Urothelium cell line (cell line): ENCODE results near the gene GPSM1.

ENCODE experiments used
- DNase-seq: peaks from one replicate; pipeline ENCODE4 v3.0.0; 2011; ENCODE audit warnings: low spot score, mixed read lengths
- FAIRE-seq: peaks from 2 replicates; lab custom pipeline; 2011; peaks lifted over from hg19 to GRCh38; lab: Jason Lieb, UNC

The GPSM1 gene

GRCh38 chr9:136370687-136371532, 43.6 kb downstream of the GPSM1 start:
- DNase-seq (no peak), FAIRE-seq (no peak)

DNA sequence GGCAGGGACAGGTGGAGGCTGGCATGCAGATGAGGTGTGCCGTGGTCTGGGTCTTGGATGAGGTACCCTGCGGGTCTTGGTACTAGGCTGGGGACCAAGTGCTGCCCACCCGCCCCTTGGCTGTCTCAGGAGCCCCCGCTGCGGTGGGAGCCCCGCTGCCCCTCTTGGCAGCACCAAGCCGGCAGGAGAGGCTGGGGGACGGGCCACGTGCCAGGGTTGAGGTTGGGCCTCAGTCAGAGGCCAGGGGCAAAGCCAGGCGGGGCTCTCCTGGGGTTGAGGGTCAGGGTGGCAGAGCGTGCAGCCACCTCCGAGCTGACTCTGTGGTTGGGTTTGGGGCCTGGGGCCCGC, 44.2 kb downstream of the GPSM1 start:
- DNase-seq = no peak
- FAIRE-seq = no peak

GRCh38 chr9:136372006-136372405, 44.7 kb downstream of the GPSM1 start:
- FAIRE-seq (no peak), DNase-seq (no peak)

DNA sequence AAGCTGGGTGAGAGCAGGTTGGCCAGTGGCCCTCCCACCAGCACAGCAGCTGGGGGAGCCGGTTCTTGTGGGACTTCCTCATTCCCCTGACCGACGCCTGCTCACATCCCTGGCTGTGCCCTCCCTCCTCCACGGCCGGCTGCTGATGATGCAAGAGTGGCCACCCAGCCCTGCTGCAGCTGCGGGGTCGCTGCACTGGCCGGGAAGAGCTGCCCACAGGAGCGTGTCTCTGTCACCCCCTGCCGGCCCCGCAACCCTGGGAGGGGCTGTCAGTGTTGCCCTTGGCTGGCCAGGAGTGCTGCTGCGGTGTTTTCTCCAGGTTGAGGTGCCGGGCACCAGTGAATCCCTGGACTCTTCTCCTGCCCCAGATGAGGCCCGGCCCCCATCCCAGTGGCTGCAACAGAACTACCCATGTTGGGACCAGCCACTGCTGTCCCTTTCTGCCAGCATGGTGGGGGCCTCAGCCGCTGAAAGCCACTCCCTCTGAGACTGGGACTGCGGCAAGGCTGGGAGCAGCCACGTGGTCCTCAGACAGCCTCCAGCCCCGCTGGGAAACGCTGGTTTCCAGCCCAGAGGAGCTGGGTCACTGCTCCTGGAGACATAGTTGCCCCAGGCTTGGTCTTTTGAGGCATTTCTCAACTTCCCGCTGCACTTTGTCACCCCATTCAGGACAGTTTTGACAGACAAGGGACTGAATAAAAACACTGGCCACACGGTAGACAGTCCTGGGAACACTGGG, 45.4 kb downstream of the GPSM1 start:
- no peak for DNase-seq
- no peak for FAIRE-seq

GRCh38 chr9:136373300-136374182, 46.2 kb downstream of the GPSM1 start, which contains the start of gene CARD9:
TSS of gene CARD9 (minus strand) at chr9:136373669. CDS start at chr9:136372078, 1,591 bp downstream.
- FAIRE-seq (no peak), DNase-seq (no peak)

GRCh38 chr9:136374183-136374575, 46.8 kb downstream of the GPSM1 start:
- FAIRE-seq (no peak), DNase-seq (no peak)

- DNase-seq (no peak), FAIRE-seq (no peak)
Observed at GRCh38 chr9:136375096-136375495, 47.8 kb downstream of the GPSM1 start.

DNA sequence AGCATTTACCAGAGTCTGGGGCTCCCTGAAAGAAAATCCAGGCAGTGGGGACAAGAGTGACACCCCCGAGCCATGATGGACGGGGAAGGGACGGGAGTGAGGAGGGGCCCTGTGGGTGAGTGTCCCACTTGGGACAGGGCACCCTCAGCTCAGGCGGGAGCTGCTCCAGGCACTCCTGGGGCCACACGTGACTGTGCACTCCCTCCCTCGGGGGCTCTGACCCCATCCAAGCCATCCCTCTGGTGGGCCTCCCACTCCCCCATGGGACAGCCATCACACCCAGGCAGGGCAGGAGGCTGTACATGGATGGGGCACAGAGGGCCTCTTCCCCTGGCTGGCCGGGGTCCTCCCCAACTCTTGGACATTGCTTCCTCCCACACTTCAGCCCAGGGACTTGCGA, 49.1 kb downstream of the GPSM1 start:
- DNase-seq (no peak), FAIRE-seq (no peak)

DNA sequence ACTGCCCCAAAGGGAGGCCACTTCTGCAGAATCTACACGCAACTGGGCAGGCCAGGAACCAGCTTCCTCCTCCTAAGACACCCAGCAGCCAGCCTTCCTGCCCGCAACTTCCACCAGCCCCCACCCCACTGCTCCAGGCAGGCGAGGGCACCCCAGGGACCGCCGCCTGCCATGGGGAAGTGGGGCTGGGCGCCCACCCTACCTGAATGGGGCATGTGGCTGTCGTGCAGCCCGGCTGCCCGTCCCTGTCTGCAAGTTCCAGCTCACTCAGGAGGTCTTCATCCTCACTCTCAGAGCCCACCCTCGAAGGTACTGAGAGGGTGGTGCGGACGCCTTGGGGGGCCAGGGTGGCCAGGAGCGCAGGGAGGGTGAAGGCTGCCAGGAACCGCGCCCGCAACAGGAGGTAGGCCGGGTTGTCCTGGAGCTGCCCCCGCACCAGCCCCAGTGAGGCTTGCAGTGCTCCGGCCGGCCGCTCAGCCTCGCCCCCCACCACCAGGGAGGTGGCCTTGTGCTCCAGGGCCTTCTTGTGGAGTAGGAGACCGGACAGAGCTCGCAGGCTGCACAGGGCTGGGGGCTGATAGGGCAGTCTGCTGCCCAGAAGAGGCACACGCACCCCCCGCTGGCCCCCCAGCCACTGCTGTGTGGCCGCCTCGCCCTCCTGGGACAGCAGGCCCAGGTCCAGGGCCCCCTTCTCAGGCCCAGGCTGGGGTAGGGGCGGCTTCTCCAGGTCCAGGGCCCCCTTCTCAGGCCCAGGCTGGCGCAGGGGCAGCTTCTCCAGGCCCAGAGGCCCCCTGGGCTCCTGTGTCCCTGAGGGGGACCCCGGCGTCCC, 50.2 kb downstream of the GPSM1 start:
- DNase-seq (no peak), FAIRE-seq (no peak)

- no peak for FAIRE-seq
- no peak for DNase-seq
Observed at GRCh38 chr9:136378170-136379002, 51.0 kb downstream of the GPSM1 start.

- FAIRE-seq (no peak), DNase-seq (no peak)
Observed at GRCh38 chr9:136379003-136379287, 51.6 kb downstream of the GPSM1 start.

- no peak for FAIRE-seq
Observed at GRCh38 chr9:136379401-136379800, 52.1 kb downstream of the GPSM1 start.

DNA sequence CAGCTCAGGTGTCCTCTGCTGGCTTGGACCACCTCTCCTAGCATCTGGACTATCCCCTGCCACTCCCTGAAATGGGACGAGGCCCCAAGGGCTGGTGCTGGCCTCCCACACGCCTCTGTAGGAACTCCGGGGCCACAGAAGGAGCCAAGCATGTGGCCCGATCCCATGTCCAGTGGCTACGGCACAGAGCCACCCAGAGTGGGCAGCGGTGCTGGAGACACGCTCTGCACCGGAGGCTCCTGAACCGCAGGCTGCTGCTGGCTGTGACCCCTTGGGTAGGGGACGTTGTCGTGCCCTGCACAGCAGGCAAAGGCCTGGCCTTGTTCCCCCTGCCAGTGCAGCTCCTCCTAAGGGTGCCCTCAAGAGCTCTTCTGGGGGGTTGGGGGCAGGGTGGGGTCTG, 52.6 kb downstream of the GPSM1 start:
- FAIRE-seq = no peak
- DNase-seq = no peak

More at GRCh38 chr9:136379401-136379800, 52.1 kb downstream of the GPSM1 start:
- no peak for DNase-seq

DNA sequence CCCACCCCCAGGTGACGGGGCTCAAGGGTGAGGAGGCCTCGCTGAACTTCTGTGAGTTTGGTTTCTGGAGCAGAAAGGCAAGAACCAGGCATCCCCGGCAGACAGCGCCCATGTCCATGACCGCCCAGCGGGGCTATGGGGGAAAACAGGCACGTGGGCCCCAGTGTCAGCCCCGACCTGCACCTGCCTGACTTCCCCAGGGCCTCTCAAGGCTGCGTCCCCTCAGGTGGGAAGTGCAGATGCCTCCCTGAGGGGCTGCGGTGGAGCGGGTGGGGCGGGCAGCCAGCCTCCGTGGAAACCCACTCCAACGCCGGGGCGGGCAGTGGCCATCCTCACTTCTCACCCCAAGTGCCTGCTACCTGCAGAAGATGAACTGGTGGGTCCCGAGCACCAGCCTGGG, 53.0 kb downstream of the GPSM1 start:
- DNase-seq (no peak), FAIRE-seq (no peak)

DNA sequence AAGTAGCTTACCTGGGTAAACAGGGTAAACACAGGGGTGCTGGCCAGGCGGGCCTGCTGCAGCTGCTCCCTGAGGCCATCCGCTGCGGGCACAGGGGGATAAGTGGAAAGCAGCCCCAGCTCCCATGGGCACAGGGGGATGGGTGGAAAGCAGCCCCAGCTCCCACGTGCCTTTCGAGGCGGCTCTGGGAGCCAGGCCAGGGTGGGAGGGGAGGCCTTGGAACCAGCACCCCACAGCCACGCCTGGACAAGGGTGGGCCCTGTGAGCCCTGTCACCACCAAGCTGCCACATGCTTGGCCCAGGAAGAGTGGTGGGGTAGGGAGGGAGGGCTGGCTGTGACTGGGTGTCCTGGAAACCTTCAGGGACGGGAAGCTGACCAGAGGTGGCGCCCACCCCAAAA, 54.0 kb downstream of the GPSM1 start:
- FAIRE-seq = no peak

DNA sequence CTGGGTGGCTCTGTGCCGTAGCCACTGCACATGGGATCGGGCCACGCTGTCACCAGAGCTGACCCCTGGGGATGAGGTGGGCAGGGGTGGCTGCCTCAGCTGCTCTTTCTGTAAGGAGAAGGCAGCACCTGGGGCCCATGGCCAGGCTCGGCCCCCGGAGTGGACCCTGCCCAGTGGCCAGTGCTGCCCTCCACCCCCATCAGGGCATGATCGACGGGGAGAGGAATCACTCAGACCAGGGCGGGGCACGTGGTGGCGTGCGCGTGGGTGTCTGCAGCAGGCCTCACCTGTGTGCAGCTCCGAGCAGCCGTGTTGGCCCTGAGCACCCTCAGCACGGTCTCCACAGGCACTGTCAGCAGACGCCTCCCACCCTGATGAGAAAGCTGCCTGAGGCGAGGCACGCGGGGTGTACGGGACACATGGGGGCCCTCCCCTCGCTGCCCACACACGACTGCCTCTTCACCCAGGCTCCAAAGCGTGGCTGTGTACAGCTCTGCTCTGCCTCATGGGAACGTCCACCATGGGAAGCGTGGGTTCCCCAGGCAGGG, 54.7 kb downstream of the GPSM1 start:
- DNase-seq (no peak), FAIRE-seq (no peak)

More for the DNA sequence above, 54.0 kb downstream of the GPSM1 start:
- no peak for DNase-seq

DNA sequence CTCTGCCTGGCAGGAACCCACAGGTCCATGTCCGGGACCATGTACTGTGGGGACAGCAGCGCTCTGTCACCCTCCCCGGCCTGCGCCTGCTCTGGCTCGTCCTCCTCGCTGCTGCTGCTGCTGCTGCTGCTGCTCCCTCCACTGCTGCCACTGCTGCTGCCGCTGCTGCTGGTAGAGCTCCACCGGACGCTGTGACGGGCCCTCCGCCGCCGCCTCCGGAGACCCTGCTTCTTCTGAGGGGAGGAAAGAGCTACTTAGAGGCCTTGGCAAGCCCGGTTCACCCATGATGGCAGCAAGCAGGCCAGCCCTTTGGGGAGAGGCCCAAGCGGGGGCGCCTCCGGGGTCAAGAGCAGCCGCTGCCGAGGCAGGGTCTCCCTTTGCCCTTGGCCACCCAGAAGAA, 56.1 kb downstream of the GPSM1 start:
- FAIRE-seq (no peak), DNase-seq (no peak)

GRCh38 chr9:136385015-136385414, 57.7 kb downstream of the GPSM1 start:
- no peak for DNase-seq
- FAIRE-seq = no peak

DNA sequence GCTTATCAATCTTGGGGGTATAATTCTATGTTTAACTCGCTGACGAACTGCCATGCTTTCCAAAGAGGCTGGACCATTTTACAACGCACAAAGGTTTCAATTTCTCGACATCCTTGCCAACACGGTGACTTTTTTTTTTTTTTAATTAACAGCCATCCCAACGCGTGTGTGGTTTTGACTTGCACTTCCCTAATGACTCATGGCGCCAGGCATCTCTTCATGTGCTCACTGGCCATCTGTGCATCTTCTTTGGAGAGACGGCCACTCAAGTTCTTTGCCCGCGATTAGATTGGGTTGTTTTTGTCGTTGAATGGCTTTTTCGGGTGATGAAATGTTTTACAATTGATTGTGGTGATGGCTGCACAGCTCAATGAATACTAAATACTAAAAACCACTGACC, 58.7 kb downstream of the GPSM1 start:
- FAIRE-seq = no peak

More for the DNA sequence above, 58.7 kb downstream of the GPSM1 start:
- no peak for DNase-seq
